ENCODE measurements around the gene TMEM131L.

DNA sequence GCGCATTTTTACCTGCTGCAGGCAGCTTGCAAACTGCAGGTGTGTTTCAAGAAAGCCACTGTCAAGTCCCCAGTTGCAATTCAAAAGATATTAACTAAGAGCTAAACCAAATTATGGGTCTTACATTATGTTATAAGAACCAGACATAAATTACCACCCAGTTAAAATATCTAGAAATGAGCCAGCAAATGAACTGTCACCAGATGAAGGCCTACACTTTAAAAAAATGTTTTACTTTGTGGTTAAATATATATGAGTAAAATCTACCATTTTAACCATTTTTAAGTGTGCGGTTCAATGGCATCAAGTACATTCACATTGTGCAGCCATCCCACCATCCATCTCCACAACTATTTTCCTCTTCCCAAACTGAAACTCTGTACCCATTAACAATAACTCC is 32.0 kb upstream of the TMEM131L start:
- TF ChIP-seq, protein P1, sequence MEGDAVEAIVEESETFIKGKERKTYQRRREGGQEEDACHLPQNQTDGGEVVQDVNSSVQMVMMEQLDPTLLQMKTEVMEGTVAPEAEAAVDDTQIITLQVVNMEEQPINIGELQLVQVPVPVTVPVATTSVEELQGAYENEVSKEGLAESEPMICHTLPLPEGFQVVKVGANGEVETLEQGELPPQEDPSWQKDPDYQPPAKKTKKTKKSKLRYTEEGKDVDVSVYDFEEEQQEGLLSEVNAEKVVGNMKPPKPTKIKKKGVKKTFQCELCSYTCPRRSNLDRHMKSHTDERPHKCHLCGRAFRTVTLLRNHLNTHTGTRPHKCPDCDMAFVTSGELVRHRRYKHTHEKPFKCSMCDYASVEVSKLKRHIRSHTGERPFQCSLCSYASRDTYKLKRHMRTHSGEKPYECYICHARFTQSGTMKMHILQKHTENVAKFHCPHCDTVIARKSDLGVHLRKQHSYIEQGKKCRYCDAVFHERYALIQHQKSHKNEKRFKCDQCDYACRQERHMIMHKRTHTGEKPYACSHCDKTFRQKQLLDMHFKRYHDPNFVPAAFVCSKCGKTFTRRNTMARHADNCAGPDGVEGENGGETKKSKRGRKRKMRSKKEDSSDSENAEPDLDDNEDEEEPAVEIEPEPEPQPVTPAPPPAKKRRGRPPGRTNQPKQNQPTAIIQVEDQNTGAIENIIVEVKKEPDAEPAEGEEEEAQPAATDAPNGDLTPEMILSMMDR (conservative IDR thresholded peaks at IDR 0.05; ENCODE audit: low read length) = no peak
- no peak for TF ChIP-seq EZH2phosphoT487 (IDR thresholded peaks at IDR 0.05; ENCODE audit: borderline replicate concordance)
